ENCODE measurements around the gene CNTRL. TPM values are rescaled to one million over a fixed set of nuclear protein-coding genes. Genes with fewer than 3 reads are reported as not detected.

Gene CNTRL
- total RNA-seq, 1 experiment from 2014 or later, result 44.9 TPM

- Histone ChIP-seq H4K20me1 (ENCODE audit: insufficient read depth) (no peaks in the 10 kb centered on the region), H3K4me3 (no peak overlapping the region), H3K27ac (no peak overlapping the region), H3K79me2 (ENCODE audit: low read depth) (no peaks in the 10 kb centered on the region), H3K9me3 (ENCODE audit: insufficient read depth, low read depth) (no peaks in the 10 kb centered on the region), H3K4me1 (replicated peaks; ENCODE audit: insufficient read depth) (peaks cover 13% of the 10 kb centered on the region), H3K36me3 (ENCODE audit: low read depth) (0 out of 2 replicates have a peak, but pooled peaks cover 5% of the 10 kb centered on the region), H3K9me2 (ENCODE audit: insufficient read depth) (no peaks in the 10 kb centered on the region), H3F3A (ENCODE audit: insufficient read depth, low read depth) (no peaks in the 10 kb centered on the region), H2AFZ (no peak overlapping the region), H3K27me3 (ENCODE audit: insufficient read depth, low read depth) (no peaks in the 10 kb centered on the region), H3K4me2 (no peak overlapping the region)
- ChIA-PET POLR2A (ENCODE audit: unreplicated experiment) (interaction anchor here (0.7 kb wide), 1 partner anchor 90 kb away, joined by 3 read pairs; no protein-coding TSS in a partner anchor), CTCF (no interaction called here)
- TF ChIP-seq EZH2 (IDR thresholded peaks at IDR 0.05; ENCODE audit: low read depth), result no peak
- no peak for TF ChIP-seq CTCF (conservative IDR thresholded peaks at IDR 0.05)
- no peak for DNase-seq
- BruUV-seq (replicated peaks), result no TSS peak
- intact Hi-C loops (cut with micrococcal nuclease; ENCODE audit: unreplicated experiment), result no loop called here
Measured at GRCh38 chr9:121141306-121141705, 66.6 kb downstream of the CNTRL start.

GRCh38 chr9:121141706-121142105 is 67.0 kb downstream of the CNTRL start:
- H3F3A ChIP-seq (ENCODE audit: insufficient read depth, low read depth), result no peaks in the 10 kb centered on the region
- peak in 1 of 2 experiments; percentile 68 for DNase-seq
- no peaks in the 10 kb centered on the region for H3K79me2 ChIP-seq (ENCODE audit: low read depth)
- H3K9me2 ChIP-seq (ENCODE audit: insufficient read depth), result no peaks in the 10 kb centered on the region
- 0 out of 2 replicates have a peak, but pooled peaks cover 5% of the 10 kb centered on the region for H3K36me3 ChIP-seq (ENCODE audit: low read depth)
- no peak overlapping the region for H3K4me2 ChIP-seq
- ChIA-PET POLR2A (ENCODE audit: unreplicated experiment) (interaction anchor here (0.7 kb wide), 1 partner anchor 90 kb away, joined by 3 read pairs; no protein-coding TSS in a partner anchor), CTCF (no interaction called here)
- H4K20me1 ChIP-seq (ENCODE audit: insufficient read depth), result no peaks in the 10 kb centered on the region
- TF ChIP-seq CTCF (conservative IDR thresholded peaks at IDR 0.05) (no peak), EZH2 (IDR thresholded peaks at IDR 0.05; ENCODE audit: low read depth) (no peak)
- H3K4me3 ChIP-seq, result no peak overlapping the region
- no TSS peak for BruUV-seq (replicated peaks)
- no peaks in the 10 kb centered on the region for H3K9me3 ChIP-seq (ENCODE audit: insufficient read depth, low read depth)
- H3K27ac ChIP-seq, result no peak overlapping the region
- no peaks in the 10 kb centered on the region for H3K27me3 ChIP-seq (ENCODE audit: insufficient read depth, low read depth)
- intact Hi-C loops (cut with micrococcal nuclease; ENCODE audit: unreplicated experiment), result no loop called here
- H3K4me1 ChIP-seq (replicated peaks; ENCODE audit: insufficient read depth), result peaks cover 13% of the 10 kb centered on the region
- H2AFZ ChIP-seq, result no peak overlapping the region

GRCh38 chr9:121143771-121144170 is 69.0 kb downstream of the CNTRL start:
- H3K4me3 ChIP-seq, result no peak overlapping the region
- H4K20me1 ChIP-seq (ENCODE audit: insufficient read depth), result no peaks in the 10 kb centered on the region
- H3K4me1 ChIP-seq (replicated peaks; ENCODE audit: insufficient read depth), result peaks cover 13% of the 10 kb centered on the region
- H3K9me2 ChIP-seq (ENCODE audit: insufficient read depth), result no peaks in the 10 kb centered on the region
- BruUV-seq (replicated peaks), result no TSS peak
- no peaks in the 10 kb centered on the region for H3K27me3 ChIP-seq (ENCODE audit: insufficient read depth, low read depth)
- CTCF ChIA-PET, result no interaction called here
- no peak overlapping the region for H3K27ac ChIP-seq
- H3K79me2 ChIP-seq (ENCODE audit: low read depth), result no peaks in the 10 kb centered on the region
- no peaks in the 10 kb centered on the region for H3F3A ChIP-seq (ENCODE audit: insufficient read depth, low read depth)
- intact Hi-C loops (cut with micrococcal nuclease; ENCODE audit: unreplicated experiment), result no loop called here
- no peak overlapping the region for H3K4me2 ChIP-seq
- TF ChIP-seq CTCF (conservative IDR thresholded peaks at IDR 0.05) (no peak), EZH2 (IDR thresholded peaks at IDR 0.05; ENCODE audit: low read depth) (no peak)
- H3K9me3 ChIP-seq (ENCODE audit: insufficient read depth, low read depth), result no peaks in the 10 kb centered on the region
- no peak overlapping the region for H2AFZ ChIP-seq
- DNase-seq, result no peak
- H3K36me3 ChIP-seq (ENCODE audit: low read depth), result 0 out of 2 replicates have a peak, but pooled peaks cover 5% of the 10 kb centered on the region
- POLR2A ChIA-PET (ENCODE audit: unreplicated experiment), result no interaction called here

Measured in PC-9 (cell line).